GM19351 (cell line): Measurements from ENCODE around the gene FNDC10.

Experiments
- ATAC-seq: cut with Tn5 transposase; IDR thresholded peaks from one replicate; pipeline ENCODE4 v1.9.1; 2021; ENCODE audit warnings: mild to moderate bottlenecking, moderate library complexity; ENCODE audit not compliant: unreplicated experiment

FNDC10 gene

DNA sequence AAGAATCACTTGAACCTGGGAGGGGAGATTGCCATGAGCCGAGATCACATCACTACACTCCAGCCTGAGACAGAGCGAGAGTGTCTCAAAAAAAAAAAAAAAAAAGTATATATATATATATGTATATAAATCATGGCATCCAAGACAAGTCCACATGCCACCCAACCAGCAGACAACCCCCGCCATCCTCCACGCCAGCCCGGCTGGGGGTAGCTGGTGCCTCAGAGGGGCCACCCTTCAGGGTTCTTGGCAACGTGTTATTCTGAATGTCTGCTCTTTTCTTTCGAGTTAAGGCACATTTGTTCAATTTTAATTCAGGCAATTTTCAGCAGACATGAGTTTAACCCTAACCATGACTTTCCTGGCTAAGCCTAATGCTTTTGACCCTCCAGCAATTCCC is 49.8 kb downstream of the FNDC10 start:
- no peak for ATAC-seq

DNA sequence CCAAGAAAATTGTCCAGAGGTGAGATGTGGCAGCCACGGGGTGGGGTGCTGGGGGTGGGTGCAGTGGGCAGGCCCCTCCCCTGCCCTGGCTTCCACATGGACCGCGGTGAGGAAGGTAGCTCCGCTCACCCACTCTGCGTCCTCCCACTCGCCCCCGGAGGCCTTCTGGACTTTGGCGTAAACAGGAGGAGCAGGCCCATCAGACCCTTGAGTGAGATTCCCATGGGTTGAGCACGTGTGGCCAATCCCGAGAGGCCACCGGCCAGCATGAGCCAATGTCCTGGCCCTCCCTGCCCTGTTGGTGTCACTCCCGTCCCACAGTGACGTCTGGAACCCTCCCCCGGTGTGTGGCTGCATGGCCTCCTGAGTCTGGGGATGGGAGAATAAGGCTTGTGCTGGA is 51.3 kb downstream of the FNDC10 start:
- ATAC-seq = no peak
